ENCODE data around the gene SORCS3.

Gene SORCS3

GRCh38 chr10:104631946-104632345, 9.1 kb upstream of the SORCS3 start:
- peaks cover 53% of the 10 kb centered on the region for H3K27me3 Mint-ChIP-seq

GRCh38 chr10:104638861-104639589, 2.1 kb upstream of the SORCS3 start:
- Mint-ChIP-seq H3K9me3 (no peaks in the 10 kb centered on the region), H3K4me1 (peaks cover 11% of the 10 kb centered on the region), H3K27me3 (peaks cover 72% of the 10 kb centered on the region), H3K36me3 (ENCODE audit: insufficient read depth) (no peaks in the 10 kb centered on the region), H3K27ac (ENCODE audit: low read depth) (no peak overlapping the region), H3K4me3 (no peak overlapping the region)
- DNase-seq (ENCODE audit: low spot score in 2 of 2) (no peak), ATAC-seq (replicated peaks; ENCODE audit: extremely low read depth, poor library complexity, severe bottlenecking) (no peak)

More at GRCh38 chr10:104631946-104632345, 9.1 kb upstream of the SORCS3 start:
- Mint-ChIP-seq H3K4me3 (no peak overlapping the region), H3K9me3 (no peaks in the 10 kb centered on the region), H3K27ac (ENCODE audit: low read depth) (no peak overlapping the region), H3K4me1 (no peaks in the 10 kb centered on the region), H3K36me3 (ENCODE audit: insufficient read depth) (no peaks in the 10 kb centered on the region)
- DNase-seq (ENCODE audit: low spot score in 2 of 2) (no peak), ATAC-seq (replicated peaks; ENCODE audit: extremely low read depth, poor library complexity, severe bottlenecking) (no peak)

- H3K27ac Mint-ChIP-seq (ENCODE audit: low read depth): no peak overlapping the region
- no peaks in the 10 kb centered on the region for H3K36me3 Mint-ChIP-seq (ENCODE audit: insufficient read depth)
- DNase-seq (ENCODE audit: low spot score in 2 of 2) (no peak), ATAC-seq (replicated peaks; ENCODE audit: extremely low read depth, poor library complexity, severe bottlenecking) (no peak)
- no peaks in the 10 kb centered on the region for H3K9me3 Mint-ChIP-seq
- H3K27me3 Mint-ChIP-seq: peaks cover 72% of the 10 kb centered on the region
- H3K4me1 Mint-ChIP-seq: peaks cover 11% of the 10 kb centered on the region
- no peak overlapping the region for H3K4me3 Mint-ChIP-seq
Measured at GRCh38 chr10:104639590-104640338, 1.3 kb upstream of the SORCS3 start.

GRCh38 chr10:104640339-104641186, 527 bp upstream of the SORCS3 start:
- no peak for ATAC-seq (replicated peaks; ENCODE audit: extremely low read depth, poor library complexity, severe bottlenecking)
- Mint-ChIP-seq H3K27me3 (peaks cover 75% of the 10 kb centered on the region), H3K4me3 (no peak overlapping the region), H3K27ac (ENCODE audit: low read depth) (no peak overlapping the region), H3K4me1 (peaks cover 11% of the 10 kb centered on the region), H3K36me3 (ENCODE audit: insufficient read depth) (no peaks in the 10 kb centered on the region), H3K9me3 (no peaks in the 10 kb centered on the region)
- DNase-seq (ENCODE audit: low spot score in 2 of 2): no peak

- Mint-ChIP-seq H3K27me3 (peaks cover 75% of the 10 kb centered on the region), H3K4me3 (no peak overlapping the region), H3K27ac (ENCODE audit: low read depth) (no peak overlapping the region), H3K9me3 (no peaks in the 10 kb centered on the region), H3K36me3 (ENCODE audit: insufficient read depth) (no peaks in the 10 kb centered on the region), H3K4me1 (peaks cover 11% of the 10 kb centered on the region)
- ATAC-seq (replicated peaks; ENCODE audit: extremely low read depth, poor library complexity, severe bottlenecking) (no peak), DNase-seq (ENCODE audit: low spot score in 2 of 2) (no peak)
Measured at GRCh38 chr10:104641937-104642657, 1.0 kb downstream of the SORCS3 start.

- H3K9me3 Mint-ChIP-seq: no peaks in the 10 kb centered on the region
- peaks cover 75% of the 10 kb centered on the region for H3K27me3 Mint-ChIP-seq
- H3K27ac Mint-ChIP-seq (ENCODE audit: low read depth): no peak overlapping the region
- H3K4me1 Mint-ChIP-seq: peaks cover 4% of the 10 kb centered on the region
- DNase-seq (ENCODE audit: low spot score in 2 of 2) (no peak), ATAC-seq (replicated peaks; ENCODE audit: extremely low read depth, poor library complexity, severe bottlenecking) (no peak)
- H3K4me3 Mint-ChIP-seq: no peak overlapping the region
- H3K36me3 Mint-ChIP-seq (ENCODE audit: insufficient read depth): peaks cover 1% of the 10 kb centered on the region
Measured at GRCh38 chr10:104642658-104643302, 1.7 kb downstream of the SORCS3 start.

- Mint-ChIP-seq H3K9me3 (no peaks in the 10 kb centered on the region), H3K4me3 (no peak overlapping the region)
Measured at GRCh38 chr10:104643303-104643663, 2.2 kb downstream of the SORCS3 start.

GRCh38 chr10:104646146-104646545, 5.1 kb downstream of the SORCS3 start:
- H3K4me1 Mint-ChIP-seq: no peaks in the 10 kb centered on the region
- no peak for DNase-seq (ENCODE audit: low spot score in 2 of 2)
- H3K27ac Mint-ChIP-seq (ENCODE audit: low read depth): no peak overlapping the region
- ATAC-seq (replicated peaks; ENCODE audit: extremely low read depth, poor library complexity, severe bottlenecking): no peak
- H3K27me3 Mint-ChIP-seq: peaks cover 81% of the 10 kb centered on the region
- H3K4me3 Mint-ChIP-seq: no peak overlapping the region
- no peaks in the 10 kb centered on the region for H3K9me3 Mint-ChIP-seq
- H3K36me3 Mint-ChIP-seq (ENCODE audit: insufficient read depth): peaks cover 2% of the 10 kb centered on the region

More at GRCh38 chr10:104643303-104643663, 2.2 kb downstream of the SORCS3 start:
- H3K27me3 Mint-ChIP-seq: peaks cover 75% of the 10 kb centered on the region
- peaks cover 2% of the 10 kb centered on the region for H3K36me3 Mint-ChIP-seq (ENCODE audit: insufficient read depth)
- DNase-seq (ENCODE audit: low spot score in 2 of 2) (no peak), ATAC-seq (replicated peaks; ENCODE audit: extremely low read depth, poor library complexity, severe bottlenecking) (no peak)
- H3K27ac Mint-ChIP-seq (ENCODE audit: low read depth): no peak overlapping the region
- H3K4me1 Mint-ChIP-seq: no peaks in the 10 kb centered on the region

- peaks cover 2% of the 10 kb centered on the region for H3K36me3 Mint-ChIP-seq (ENCODE audit: insufficient read depth)
- H3K4me1 Mint-ChIP-seq: no peaks in the 10 kb centered on the region
- peaks cover 73% of the 10 kb centered on the region for H3K27me3 Mint-ChIP-seq
- no peak overlapping the region for H3K4me3 Mint-ChIP-seq
- DNase-seq (ENCODE audit: low spot score in 2 of 2) (no peak), ATAC-seq (replicated peaks; ENCODE audit: extremely low read depth, poor library complexity, severe bottlenecking) (no peak)
- no peak overlapping the region for H3K27ac Mint-ChIP-seq (ENCODE audit: low read depth)
- H3K9me3 Mint-ChIP-seq: no peaks in the 10 kb centered on the region
Measured at GRCh38 chr10:104648421-104648820, 7.3 kb downstream of the SORCS3 start.

- no peak for ATAC-seq (replicated peaks; ENCODE audit: extremely low read depth, poor library complexity, severe bottlenecking)
- H3K9me3 Mint-ChIP-seq: no peaks in the 10 kb centered on the region
- H3K4me1 Mint-ChIP-seq: no peaks in the 10 kb centered on the region
- peaks cover 68% of the 10 kb centered on the region for H3K27me3 Mint-ChIP-seq
- no peak overlapping the region for H3K27ac Mint-ChIP-seq (ENCODE audit: low read depth)
- DNase-seq (ENCODE audit: low spot score in 2 of 2): no peak
- H3K36me3 Mint-ChIP-seq (ENCODE audit: insufficient read depth): peaks cover 2% of the 10 kb centered on the region
- H3K4me3 Mint-ChIP-seq: no peak overlapping the region
Measured at GRCh38 chr10:104650072-104650471, 9.0 kb downstream of the SORCS3 start.

- Mint-ChIP-seq H3K36me3 (ENCODE audit: insufficient read depth) (peaks cover 2% of the 10 kb centered on the region), H3K27ac (ENCODE audit: low read depth) (no peak overlapping the region), H3K27me3 (peaks cover 65% of the 10 kb centered on the region), H3K4me1 (no peaks in the 10 kb centered on the region), H3K9me3 (no peaks in the 10 kb centered on the region), H3K4me3 (no peak overlapping the region)
- no peak for DNase-seq (ENCODE audit: low spot score in 2 of 2)
- no peak for ATAC-seq (replicated peaks; ENCODE audit: extremely low read depth, poor library complexity, severe bottlenecking)
Measured at GRCh38 chr10:104650635-104651331, 9.7 kb downstream of the SORCS3 start.
